Measurements from ENCODE around the gene STON2. TPM values are rescaled to one million over a fixed set of nuclear protein-coding genes. Genes with fewer than 3 reads are reported as not detected.

The STON2 gene
- total RNA-seq, 1 experiment from 2014 or later, result 28.2 TPM

- CTCF ChIA-PET, result no interaction called here
- peak; percentile 57 for DNase-seq
- no TSS peak for BruUV-seq (replicated peaks)
- H3K9me3 Mint-ChIP-seq (ENCODE audit: low read depth, unreplicated experiment), result no peaks in the 10 kb centered on the region
- peak overlapping the region; percentile 0 for H3K4me3 Mint-ChIP-seq (ENCODE audit: low read depth, unreplicated experiment)
- TF ChIP-seq CTCF (IDR thresholded peaks at IDR 0.05; ENCODE audit: unreplicated experiment), result no peak
- intact Hi-C loops (cut with micrococcal nuclease; ENCODE audit: unreplicated experiment), result loop anchor here (2.0 kb wide), 2 partner anchors 36 to 78 kb away; no protein-coding TSS in a partner anchor
- H3K27ac Mint-ChIP-seq (ENCODE audit: unreplicated experiment), result peak overlapping the region; percentile 48
- H3K36me3 Mint-ChIP-seq (ENCODE audit: insufficient read depth, unreplicated experiment), result no peaks in the 10 kb centered on the region
- H3K27me3 Mint-ChIP-seq (ENCODE audit: unreplicated experiment), result no peaks in the 10 kb centered on the region
- H3K4me1 Mint-ChIP-seq (ENCODE audit: low read depth, unreplicated experiment), result peaks cover 29% of the 10 kb centered on the region
Measured at GRCh38 chr14:81400852-81401251, 728 bp upstream of the STON2 start.

- CTCF ChIA-PET, result no interaction called here
- peaks cover 29% of the 10 kb centered on the region for H3K4me1 Mint-ChIP-seq (ENCODE audit: low read depth, unreplicated experiment)
- intact Hi-C loops (cut with micrococcal nuclease; ENCODE audit: unreplicated experiment), result no loop called here
- no peaks in the 10 kb centered on the region for H3K27me3 Mint-ChIP-seq (ENCODE audit: unreplicated experiment)
- no peaks in the 10 kb centered on the region for H3K9me3 Mint-ChIP-seq (ENCODE audit: low read depth, unreplicated experiment)
- TF ChIP-seq CTCF (IDR thresholded peaks at IDR 0.05; ENCODE audit: unreplicated experiment), result no peak
- no TSS peak for BruUV-seq (replicated peaks)
- no peaks in the 10 kb centered on the region for H3K36me3 Mint-ChIP-seq (ENCODE audit: insufficient read depth, unreplicated experiment)
- no peak overlapping the region for H3K27ac Mint-ChIP-seq (ENCODE audit: unreplicated experiment)
- no peak for DNase-seq
- H3K4me3 Mint-ChIP-seq (ENCODE audit: low read depth, unreplicated experiment), result no peak overlapping the region
Measured at GRCh38 chr14:81398196-81398891, 1.8 kb downstream of the STON2 start.

GRCh38 chr14:81396113-81396512 lies 4.0 kb downstream of the STON2 start:
- Mint-ChIP-seq H3K36me3 (ENCODE audit: insufficient read depth, unreplicated experiment) (no peaks in the 10 kb centered on the region), H3K4me3 (ENCODE audit: low read depth, unreplicated experiment) (no peak overlapping the region), H3K27ac (ENCODE audit: unreplicated experiment) (no peak overlapping the region), H3K9me3 (ENCODE audit: low read depth, unreplicated experiment) (no peaks in the 10 kb centered on the region), H3K4me1 (ENCODE audit: low read depth, unreplicated experiment) (peaks cover 13% of the 10 kb centered on the region), H3K27me3 (ENCODE audit: unreplicated experiment) (no peaks in the 10 kb centered on the region)
- BruUV-seq (replicated peaks), result no TSS peak
- DNase-seq, result no peak
- TF ChIP-seq CTCF (IDR thresholded peaks at IDR 0.05; ENCODE audit: unreplicated experiment), result no peak
- CTCF ChIA-PET, result interaction anchor here (0.5 kb wide), 1 partner anchor 48 kb away, joined by 6 read pairs; no protein-coding TSS in a partner anchor
- intact Hi-C loops (cut with micrococcal nuclease; ENCODE audit: unreplicated experiment), result no loop called here

GRCh38 chr14:81394739-81395138 lies 5.4 kb downstream of the STON2 start:
- intact Hi-C loops (cut with micrococcal nuclease; ENCODE audit: unreplicated experiment), result no loop called here
- Mint-ChIP-seq H3K4me1 (ENCODE audit: low read depth, unreplicated experiment) (peaks cover under 1% of the 10 kb centered on the region), H3K4me3 (ENCODE audit: low read depth, unreplicated experiment) (no peak overlapping the region), H3K36me3 (ENCODE audit: insufficient read depth, unreplicated experiment) (no peaks in the 10 kb centered on the region), H3K9me3 (ENCODE audit: low read depth, unreplicated experiment) (no peaks in the 10 kb centered on the region), H3K27me3 (ENCODE audit: unreplicated experiment) (no peaks in the 10 kb centered on the region), H3K27ac (ENCODE audit: unreplicated experiment) (no peak overlapping the region)
- BruUV-seq (replicated peaks), result no TSS peak
- CTCF ChIA-PET, result no interaction called here
- no peak for TF ChIP-seq CTCF (IDR thresholded peaks at IDR 0.05; ENCODE audit: unreplicated experiment)
- no peak for DNase-seq

Data from Calu3 (cell line).